BE2C (cell line): Measurements from ENCODE around the gene UNC5B.

Experiments
- DNase-seq: peaks from one replicate; pipeline ENCODE4 v3.0.0-alpha.2; 2020
- H3K27me3 ChIP-seq: fragments of 250-450 bp; sonication (Bioruptor Pico); 2 replicates; pipeline ENCODE4 v1.5.1; 2020; ENCODE audit warnings: mild to moderate bottlenecking
- H3K36me3 ChIP-seq: fragments of 250-450 bp; sonication (Bioruptor Pico); 2 replicates; pipeline ENCODE4 v1.5.1; 2020; ENCODE audit warnings: mild to moderate bottlenecking
- H3K4me1 ChIP-seq: fragments of 250-450 bp; sonication (Bioruptor Pico); 2 replicates; pipeline ENCODE4 v1.5.1; 2020
- H3K4me3 ChIP-seq: 2 replicates; pipeline ENCODE4 v1.5.1; 2011; ENCODE audit warnings: low read depth, low read length
- H3K9me3 ChIP-seq: fragments of 250-450 bp; sonication (Bioruptor Pico); 2 replicates; pipeline ENCODE4 v1.5.1; 2020
- CTCF ChIP-seq: IDR thresholded peaks from 2 replicates; pipeline ENCODE4 v1.5.1; 2012; ENCODE audit warnings: mild to moderate bottlenecking, low read depth, low read length

The UNC5B gene

GRCh38 chr10:71267508-71268240 lies 55.3 kb downstream of the UNC5B start:
- Histone ChIP-seq H3K36me3 (peaks cover 19% of the 10 kb centered on the region), H3K4me1 (peaks cover 84% of the 10 kb centered on the region), H3K4me3 (no peak overlapping the region), H3K9me3 (no peaks in the 10 kb centered on the region), H3K27me3 (no peaks in the 10 kb centered on the region)
- TF ChIP-seq CTCF, result no peak
- no peak for DNase-seq

GRCh38 chr10:71268247-71268691 lies 55.9 kb downstream of the UNC5B start:
- DNase-seq, result peak; percentile 63
- no peaks in the 10 kb centered on the region for H3K9me3 ChIP-seq
- H3K36me3 ChIP-seq, result peaks cover 25% of the 10 kb centered on the region
- H3K4me1 ChIP-seq, result peaks cover 80% of the 10 kb centered on the region
- no peak overlapping the region for H3K4me3 ChIP-seq
- no peaks in the 10 kb centered on the region for H3K27me3 ChIP-seq
- peak; percentile 77 for TF ChIP-seq CTCF

DNA sequence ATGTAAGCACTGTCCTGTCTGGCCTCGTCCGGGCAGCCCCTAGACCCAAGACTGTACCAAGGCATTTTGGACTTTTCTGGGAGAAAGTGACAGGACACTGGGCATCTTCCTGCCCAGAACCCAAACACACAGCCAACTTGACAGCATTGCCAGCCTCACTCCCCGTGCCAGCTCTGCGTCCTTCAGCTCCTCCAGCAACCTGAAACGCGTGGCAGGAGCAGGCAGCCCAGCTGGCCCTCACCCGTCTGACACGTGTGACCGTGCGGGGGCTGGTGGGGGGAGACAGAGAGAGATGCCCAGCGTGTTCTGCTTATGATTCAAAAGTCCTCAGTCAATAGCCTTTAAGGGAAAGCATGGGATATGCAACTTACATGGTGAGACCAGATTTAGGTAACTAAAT lies 56.4 kb downstream of the UNC5B start:
- DNase-seq, result no peak
- H3K4me3 ChIP-seq, result no peak overlapping the region
- H3K27me3 ChIP-seq, result no peaks in the 10 kb centered on the region
- no peaks in the 10 kb centered on the region for H3K9me3 ChIP-seq
- no peak for TF ChIP-seq CTCF
- H3K4me1 ChIP-seq, result peaks cover 80% of the 10 kb centered on the region
- peaks cover 30% of the 10 kb centered on the region for H3K36me3 ChIP-seq

GRCh38 chr10:71269301-71270288 lies 57.2 kb downstream of the UNC5B start:
- TF ChIP-seq CTCF, result no peak; the same call in 1 of the 2 replicates
- Histone ChIP-seq H3K27me3 (no peaks in the 10 kb centered on the region), H3K9me3 (no peaks in the 10 kb centered on the region), H3K36me3 (peaks cover 31% of the 10 kb centered on the region), H3K4me3 (no peak overlapping the region), H3K4me1 (peaks cover 73% of the 10 kb centered on the region)
- no peak for DNase-seq

GRCh38 chr10:71270301-71271220 lies 58.2 kb downstream of the UNC5B start:
- no peak overlapping the region for H3K4me3 ChIP-seq
- no peaks in the 10 kb centered on the region for H3K9me3 ChIP-seq
- peaks cover 69% of the 10 kb centered on the region for H3K4me1 ChIP-seq
- TF ChIP-seq CTCF, result peak; percentile 82
- H3K27me3 ChIP-seq, result no peaks in the 10 kb centered on the region
- H3K36me3 ChIP-seq, result peaks cover 36% of the 10 kb centered on the region
- peak; percentile 78 for DNase-seq
